GM19455 (cell line): ENCODE measurements around the gene SH3RF3.
"Not testable (repeated sequence)": the region's sequence is repeated elsewhere in the genome, so short reads cannot be mapped to it uniquely, and the experiment has no call there.

Experiments
- ATAC-seq: cut with Tn5 transposase; IDR thresholded peaks from one replicate; pipeline ENCODE4 v1.9.1; 2021; ENCODE audit not compliant: unreplicated experiment

Gene SH3RF3

GRCh38 chr2:109128616-109129355, at the start of gene SH3RF3:
TSS of gene SH3RF3 (plus strand) at chr2:109129205.
- no peak for ATAC-seq

GRCh38 chr2:109079590-109079989, 49.4 kb upstream of the SH3RF3 start:
- no peak for ATAC-seq

- no peak for ATAC-seq
Observed at GRCh38 chr2:109080109-109080508, 48.9 kb upstream of the SH3RF3 start.

- ATAC-seq = no peak
Observed at GRCh38 chr2:109080757-109081156, 48.2 kb upstream of the SH3RF3 start.

GRCh38 chr2:109081374-109081773, 47.6 kb upstream of the SH3RF3 start:
- ATAC-seq = no peak

- ATAC-seq = no peak
Observed at GRCh38 chr2:109083771-109084170, 45.2 kb upstream of the SH3RF3 start.

- ATAC-seq = no peak
Observed at GRCh38 chr2:109084341-109084740, 44.7 kb upstream of the SH3RF3 start.

GRCh38 chr2:109085912-109086742, 42.9 kb upstream of the SH3RF3 start:
- no peak for ATAC-seq

- ATAC-seq = no peak
Observed at GRCh38 chr2:109086743-109087020, 42.3 kb upstream of the SH3RF3 start.

GRCh38 chr2:109087055-109087663, 41.8 kb upstream of the SH3RF3 start:
- no peak for ATAC-seq

GRCh38 chr2:109089602-109090300, 39.3 kb upstream of the SH3RF3 start:
- ATAC-seq = no peak

GRCh38 chr2:109091526-109091925, 37.5 kb upstream of the SH3RF3 start:
- ATAC-seq = no peak

- ATAC-seq = no peak
Observed at GRCh38 chr2:109094144-109094543, 34.9 kb upstream of the SH3RF3 start.

- ATAC-seq = no peak
Observed at GRCh38 chr2:109098251-109098920, 30.6 kb upstream of the SH3RF3 start.

- ATAC-seq = no peak
Observed at GRCh38 chr2:109098921-109099273, 30.1 kb upstream of the SH3RF3 start.

GRCh38 chr2:109102588-109103233, 26.3 kb upstream of the SH3RF3 start:
- ATAC-seq = no peak

GRCh38 chr2:109105113-109105512, 23.9 kb upstream of the SH3RF3 start:
- no peak for ATAC-seq

- ATAC-seq = no peak
Observed at GRCh38 chr2:109108740-109109139, 20.3 kb upstream of the SH3RF3 start.

GRCh38 chr2:109109342-109109741, 19.7 kb upstream of the SH3RF3 start:
- no peak for ATAC-seq

- ATAC-seq = no peak
Observed at GRCh38 chr2:109110170-109110569, 18.8 kb upstream of the SH3RF3 start.

- not testable (repeated sequence) for ATAC-seq
Observed at GRCh38 chr2:109117181-109117580, 11.8 kb upstream of the SH3RF3 start.
